Loucy (cell line): Measurements from ENCODE around the gene GRID1.

Experiments used
- H2AFZ ChIP-seq: fragments of 200-600 bp; sonication (generic); 2 replicates; pipeline ENCODE4 v1.6.0; 2016; ENCODE audit warnings: antibody characterized with exemption, mild to moderate bottlenecking, low read length, moderate library complexity
- H3F3A ChIP-seq: fragments of 200-600 bp; 2 replicates; pipeline ENCODE4 v1.6.0; 2016; ENCODE audit warnings: antibody characterized with exemption, low read depth, mild to moderate bottlenecking
- H3K27me3 ChIP-seq: fragments of 200-600 bp; sonication (generic); 2 replicates; pipeline ENCODE4 v1.6.1; 2014; ENCODE audit warnings: low read length, mild to moderate bottlenecking; ENCODE audit not compliant: insufficient read depth, poor library complexity, severe bottlenecking
- H3K36me3 ChIP-seq: fragments of 200-600 bp; sonication (generic); 2 replicates; pipeline ENCODE4 v1.6.1; 2016; ENCODE audit warnings: low read length; ENCODE audit not compliant: insufficient read depth
- H3K4me1 ChIP-seq: fragments of 200-600 bp; sonication (generic); 2 replicates; pipeline ENCODE4 v1.5.1; 2014; ENCODE audit warnings: low read length, mild to moderate bottlenecking; ENCODE audit not compliant: insufficient read depth, poor library complexity, severe bottlenecking
- H3K4me2 ChIP-seq: fragments of 200-600 bp; sonication (generic); 2 replicates; pipeline ENCODE4 v1.6.0; 2014; ENCODE audit warnings: antibody characterized with exemption, low read length, low read depth, mild to moderate bottlenecking; ENCODE audit not compliant: poor library complexity, severe bottlenecking
- H3K4me3 ChIP-seq: fragments of 200-600 bp; sonication (generic); 2 replicates; pipeline ENCODE4 v1.5.1; 2014; ENCODE audit warnings: low read length, mild to moderate bottlenecking, mixed read lengths; ENCODE audit not compliant: poor library complexity, severe bottlenecking
- H3K79me2 ChIP-seq: fragments of 200-600 bp; sonication (generic); 2 replicates; pipeline ENCODE4 v1.6.1; 2014; ENCODE audit warnings: low read length; ENCODE audit not compliant: insufficient read depth
- H3K9ac ChIP-seq: fragments of 200-600 bp; sonication (generic); 2 replicates; pipeline ENCODE4 v1.6.0; 2014; ENCODE audit warnings: mild to moderate bottlenecking, low read depth, low read length, moderate library complexity; ENCODE audit not compliant: poor library complexity, severe bottlenecking
- H3K9me2 ChIP-seq: fragments of 200-600 bp; sonication (generic); replicated peaks from 2 replicates; pipeline ENCODE4 v1.6.1; 2016; ENCODE audit warnings: low read depth, low read length, mixed read lengths
- H3K9me3 ChIP-seq: fragments of 200-600 bp; sonication (generic); 2 replicates; pipeline ENCODE4 v1.6.1; 2014; ENCODE audit warnings: mild to moderate bottlenecking, antibody characterized with exemption, low read length, low read depth; ENCODE audit not compliant: insufficient read depth
- H4K20me1 ChIP-seq: fragments of 200-600 bp; sonication (generic); 2 replicates; pipeline ENCODE4 v1.6.0; 2014; ENCODE audit warnings: antibody characterized with exemption, low read length, mild to moderate bottlenecking; ENCODE audit not compliant: insufficient read depth, poor library complexity, severe bottlenecking
- EZH2phosphoT487 ChIP-seq: fragments of 200-600 bp; IDR thresholded peaks from 2 replicates; pipeline ENCODE4 v1.6.1; 2018; ENCODE audit warnings: antibody characterized with exemption, mild to moderate bottlenecking, moderate library complexity, borderline replicate concordance
- TF ChIP-seq, protein P1 (sequence below): fragments of 200-600 bp; sonication (generic); conservative IDR thresholded peaks from 2 replicates; pipeline ENCODE4 v1.5.1; 2014; ENCODE audit warnings: mild to moderate bottlenecking, antibody characterized with exemption, low read length

Gene GRID1

GRCh38 chr10:85950921-85951320 lies 415.7 kb downstream of the GRID1 start:
- H3K9ac ChIP-seq: no peak overlapping the region

DNA sequence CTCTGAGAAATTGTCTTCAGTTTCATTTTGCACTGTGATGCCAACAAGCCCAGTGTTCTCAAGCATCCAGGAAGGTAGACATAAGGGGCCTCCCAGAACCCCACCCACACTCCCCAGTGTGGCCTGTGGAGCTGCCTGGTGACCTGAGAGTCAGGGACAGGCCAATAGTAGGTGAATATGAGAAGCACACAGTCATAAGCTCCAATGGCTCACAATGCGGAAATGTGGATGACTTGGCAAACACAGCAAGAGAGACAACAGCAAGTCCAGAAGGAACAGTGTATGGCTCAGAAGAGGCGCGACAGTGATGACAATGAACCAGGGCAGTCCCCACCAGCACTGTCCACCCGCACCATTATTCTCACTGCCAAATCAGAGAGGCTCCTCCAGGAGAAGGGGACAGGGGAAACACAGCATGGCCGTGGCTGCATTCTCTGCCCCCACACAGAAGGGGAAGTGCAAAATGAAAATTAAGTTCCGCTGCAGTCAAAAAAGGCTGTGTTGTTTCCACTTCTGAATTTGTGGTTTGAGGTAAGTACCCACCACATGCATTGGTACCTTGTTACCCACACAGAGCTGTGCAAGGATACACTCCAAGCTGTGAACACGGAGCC lies 419.8 kb downstream of the GRID1 start:
- Histone ChIP-seq H3K9me3 (no peaks in the 10 kb centered on the region), H3K79me2 (no peaks in the 10 kb centered on the region), H3K4me3 (no peak overlapping the region), H2AFZ (no peak overlapping the region), H3K9ac (no peak overlapping the region), H4K20me1 (no peaks in the 10 kb centered on the region), H3K36me3 (no peaks in the 10 kb centered on the region), H3K4me2 (no peak overlapping the region), H3K27me3 (no peaks in the 10 kb centered on the region), H3K4me1 (no peaks in the 10 kb centered on the region), H3K9me2 (no peaks in the 10 kb centered on the region), H3F3A (no peaks in the 10 kb centered on the region)
- TF ChIP-seq, protein P1, sequence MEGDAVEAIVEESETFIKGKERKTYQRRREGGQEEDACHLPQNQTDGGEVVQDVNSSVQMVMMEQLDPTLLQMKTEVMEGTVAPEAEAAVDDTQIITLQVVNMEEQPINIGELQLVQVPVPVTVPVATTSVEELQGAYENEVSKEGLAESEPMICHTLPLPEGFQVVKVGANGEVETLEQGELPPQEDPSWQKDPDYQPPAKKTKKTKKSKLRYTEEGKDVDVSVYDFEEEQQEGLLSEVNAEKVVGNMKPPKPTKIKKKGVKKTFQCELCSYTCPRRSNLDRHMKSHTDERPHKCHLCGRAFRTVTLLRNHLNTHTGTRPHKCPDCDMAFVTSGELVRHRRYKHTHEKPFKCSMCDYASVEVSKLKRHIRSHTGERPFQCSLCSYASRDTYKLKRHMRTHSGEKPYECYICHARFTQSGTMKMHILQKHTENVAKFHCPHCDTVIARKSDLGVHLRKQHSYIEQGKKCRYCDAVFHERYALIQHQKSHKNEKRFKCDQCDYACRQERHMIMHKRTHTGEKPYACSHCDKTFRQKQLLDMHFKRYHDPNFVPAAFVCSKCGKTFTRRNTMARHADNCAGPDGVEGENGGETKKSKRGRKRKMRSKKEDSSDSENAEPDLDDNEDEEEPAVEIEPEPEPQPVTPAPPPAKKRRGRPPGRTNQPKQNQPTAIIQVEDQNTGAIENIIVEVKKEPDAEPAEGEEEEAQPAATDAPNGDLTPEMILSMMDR: no peak
- no peak for TF ChIP-seq EZH2phosphoT487

More at GRCh38 chr10:85950921-85951320, 415.7 kb downstream of the GRID1 start:
- Histone ChIP-seq H3K4me1 (no peaks in the 10 kb centered on the region), H3K27me3 (no peaks in the 10 kb centered on the region), H3K79me2 (no peaks in the 10 kb centered on the region), H2AFZ (no peak overlapping the region), H4K20me1 (no peaks in the 10 kb centered on the region), H3K4me3 (no peak overlapping the region), H3K9me2 (no peaks in the 10 kb centered on the region), H3K36me3 (no peaks in the 10 kb centered on the region), H3K9me3 (no peaks in the 10 kb centered on the region), H3K4me2 (no peak overlapping the region), H3F3A (no peaks in the 10 kb centered on the region)
- TF ChIP-seq EZH2phosphoT487: no peak
- TF ChIP-seq, protein P1: no peak

DNA sequence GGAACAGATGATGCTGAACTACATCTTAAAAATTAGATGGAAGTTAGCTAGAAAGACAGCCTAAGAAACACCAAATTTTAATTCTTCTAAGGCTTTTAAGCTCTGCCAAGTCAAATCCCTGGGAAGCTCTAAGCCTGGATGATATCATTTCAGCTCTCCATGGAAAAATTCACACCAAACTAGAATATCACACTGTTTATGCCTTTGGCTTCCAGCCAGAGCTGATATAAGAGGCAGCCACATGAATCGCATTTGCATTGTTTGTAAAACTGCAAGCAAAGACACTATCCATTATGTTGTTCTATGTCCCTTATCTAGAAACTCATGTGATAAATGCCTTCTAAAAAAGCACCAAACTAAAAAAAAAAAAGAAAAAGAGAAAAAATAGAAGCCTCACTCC lies 430.4 kb downstream of the GRID1 start:
- H2AFZ ChIP-seq: no peak overlapping the region
- H3K4me3 ChIP-seq: no peak overlapping the region
- no peaks in the 10 kb centered on the region for H3K36me3 ChIP-seq
- H3K9me2 ChIP-seq: no peaks in the 10 kb centered on the region
- H4K20me1 ChIP-seq: no peaks in the 10 kb centered on the region
- H3K79me2 ChIP-seq: no peaks in the 10 kb centered on the region
- TF ChIP-seq, protein P1: no peak
- TF ChIP-seq EZH2phosphoT487: no peak
- no peaks in the 10 kb centered on the region for H3K4me1 ChIP-seq
- H3K9ac ChIP-seq: no peak overlapping the region
- no peaks in the 10 kb centered on the region for H3K27me3 ChIP-seq
- H3K9me3 ChIP-seq: no peaks in the 10 kb centered on the region; the same call in 1 of the 2 replicates
- H3F3A ChIP-seq: no peaks in the 10 kb centered on the region
- no peak overlapping the region for H3K4me2 ChIP-seq
